HG02571 (cell line): ENCODE measurements around the gene SND1.

Source experiments
- ATAC-seq: cut with Tn5 transposase; IDR thresholded peaks from one replicate; pipeline ENCODE4 v1.9.1; 2021; ENCODE audit warnings: mild to moderate bottlenecking, moderate library complexity; ENCODE audit not compliant: unreplicated experiment

SND1 gene

DNA sequence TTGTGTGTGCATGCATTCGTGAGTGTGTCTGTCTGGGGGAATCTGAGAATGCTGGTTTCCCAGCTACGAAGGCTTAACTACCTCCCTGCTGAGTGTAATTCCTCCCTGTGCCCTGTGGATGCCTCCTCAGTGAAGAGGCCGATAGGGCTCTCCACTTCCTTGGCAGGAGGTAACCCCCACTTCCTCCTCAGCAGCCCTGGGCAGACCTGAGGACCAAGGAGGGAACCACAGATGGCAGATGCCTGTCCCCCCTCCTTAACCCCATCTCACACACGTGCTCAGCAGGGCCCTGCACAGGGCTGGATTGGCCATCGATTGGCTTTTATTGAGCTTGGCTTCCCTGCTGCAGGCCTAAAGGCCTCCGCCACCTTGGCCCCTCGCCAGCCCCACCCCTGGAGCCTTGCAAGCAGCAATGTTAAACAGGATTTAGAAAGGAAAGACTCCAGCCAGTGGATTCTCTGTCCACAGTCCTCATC is 424.8 kb downstream of the SND1 start:
- no peak for ATAC-seq

- ATAC-seq: no peak
These were observed 426.3 kb downstream of the SND1 start for GRCh38 chr7:128078309-128078708.

DNA sequence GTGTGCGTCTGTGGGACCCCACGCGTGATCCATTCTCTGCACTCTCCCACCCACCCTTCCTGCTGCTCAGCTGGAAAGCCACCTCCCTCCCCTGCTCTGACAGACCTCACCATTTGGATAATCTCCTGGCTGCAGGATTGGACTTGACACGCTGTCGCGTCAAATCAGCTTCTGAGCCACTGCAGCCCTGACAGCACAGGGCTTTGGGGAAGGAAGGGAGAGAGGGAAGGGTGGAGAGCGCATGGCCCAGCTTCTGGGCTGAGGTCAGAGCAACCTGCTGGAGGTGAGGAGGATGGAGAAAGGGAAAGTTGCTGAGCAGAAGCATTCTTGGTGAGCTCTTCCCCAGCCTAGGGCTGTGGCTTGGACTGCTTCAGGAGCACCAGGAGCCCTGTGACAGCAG is 428.2 kb downstream of the SND1 start:
- ATAC-seq: no peak

- no peak for ATAC-seq
These were observed 429.4 kb downstream of the SND1 start for GRCh38 chr7:128081351-128081750.

DNA sequence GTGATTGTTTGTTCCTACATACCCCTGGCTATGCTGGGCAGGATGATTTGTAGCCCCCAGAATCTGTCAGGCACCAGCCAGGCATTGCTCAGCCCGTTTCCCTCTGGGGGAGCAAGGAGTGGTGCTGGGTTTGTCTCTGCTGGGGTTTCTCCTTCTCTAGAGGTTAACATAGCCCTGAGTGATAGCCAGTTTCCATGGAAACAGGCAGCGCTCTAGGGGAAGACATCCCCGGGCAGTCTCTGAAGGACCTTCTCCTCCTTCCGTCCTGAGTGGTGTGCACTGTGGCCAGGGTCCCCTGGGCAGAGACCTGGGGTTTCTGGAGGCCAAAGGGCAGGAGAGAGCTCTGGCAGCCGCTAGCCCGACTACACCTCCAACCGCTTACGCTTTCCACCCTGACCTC is 429.8 kb downstream of the SND1 start:
- no peak for ATAC-seq

GRCh38 chr7:128082431-128082830 is 430.4 kb downstream of the SND1 start:
- ATAC-seq: no peak

DNA sequence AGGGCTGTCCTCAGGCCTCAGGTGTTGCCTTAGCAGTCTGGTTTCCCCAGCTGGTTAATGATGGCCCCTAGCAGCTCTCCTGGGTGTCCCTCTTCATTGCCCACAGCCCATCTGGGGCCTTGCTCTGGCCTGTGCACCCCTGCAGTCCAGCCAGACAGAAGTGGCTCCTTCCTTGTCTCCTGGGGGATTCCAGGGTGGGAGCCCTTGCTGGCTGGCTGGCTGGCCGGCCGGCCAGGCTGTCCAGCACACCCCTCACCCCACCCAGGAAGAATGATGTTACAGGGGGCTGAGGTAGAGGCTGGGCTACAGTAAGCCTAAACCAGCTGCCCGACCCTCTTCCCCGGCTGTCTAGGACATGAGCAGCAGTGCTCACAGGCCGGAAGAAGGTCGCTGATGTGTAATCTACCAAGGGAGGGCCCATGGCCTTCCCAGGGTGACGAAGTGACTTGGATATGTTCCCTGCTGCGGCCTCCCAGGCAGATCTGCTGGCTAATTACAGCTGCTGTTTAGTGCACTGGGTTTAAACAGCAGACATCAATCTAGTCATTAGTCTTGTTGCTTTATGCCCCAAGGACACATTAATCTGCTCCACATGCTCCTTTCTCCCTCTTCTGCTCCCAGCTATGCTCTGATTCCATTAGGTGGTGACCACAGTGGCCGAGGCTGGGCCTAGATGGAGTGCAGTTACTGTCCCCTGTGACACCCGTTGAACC is 433.1 kb downstream of the SND1 start:
- no peak for ATAC-seq

GRCh38 chr7:128090492-128090891 is 438.5 kb downstream of the SND1 start:
- no peak for ATAC-seq

- ATAC-seq: no peak
These were observed 439.1 kb downstream of the SND1 start for GRCh38 chr7:128091106-128091505.

DNA sequence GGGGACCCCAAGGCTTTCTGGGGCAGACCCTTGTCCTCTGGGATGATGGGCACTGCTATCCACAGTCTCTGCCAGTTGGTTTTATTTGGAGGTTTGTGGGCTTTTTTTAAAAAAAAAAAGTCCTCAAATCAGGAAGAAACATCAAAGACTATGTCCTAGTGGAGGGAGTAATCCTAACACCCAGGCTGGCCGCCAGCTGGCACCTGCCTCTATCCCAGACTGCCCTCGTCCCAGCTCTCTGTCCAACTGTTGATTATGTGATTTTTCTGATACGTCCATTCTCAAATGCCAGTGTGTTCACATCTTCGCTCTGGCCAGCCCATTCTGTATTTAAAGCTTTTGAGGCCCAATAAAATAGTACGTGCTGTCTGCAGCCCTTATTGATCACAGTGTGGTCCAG is 440.2 kb downstream of the SND1 start:
- no peak for ATAC-seq

DNA sequence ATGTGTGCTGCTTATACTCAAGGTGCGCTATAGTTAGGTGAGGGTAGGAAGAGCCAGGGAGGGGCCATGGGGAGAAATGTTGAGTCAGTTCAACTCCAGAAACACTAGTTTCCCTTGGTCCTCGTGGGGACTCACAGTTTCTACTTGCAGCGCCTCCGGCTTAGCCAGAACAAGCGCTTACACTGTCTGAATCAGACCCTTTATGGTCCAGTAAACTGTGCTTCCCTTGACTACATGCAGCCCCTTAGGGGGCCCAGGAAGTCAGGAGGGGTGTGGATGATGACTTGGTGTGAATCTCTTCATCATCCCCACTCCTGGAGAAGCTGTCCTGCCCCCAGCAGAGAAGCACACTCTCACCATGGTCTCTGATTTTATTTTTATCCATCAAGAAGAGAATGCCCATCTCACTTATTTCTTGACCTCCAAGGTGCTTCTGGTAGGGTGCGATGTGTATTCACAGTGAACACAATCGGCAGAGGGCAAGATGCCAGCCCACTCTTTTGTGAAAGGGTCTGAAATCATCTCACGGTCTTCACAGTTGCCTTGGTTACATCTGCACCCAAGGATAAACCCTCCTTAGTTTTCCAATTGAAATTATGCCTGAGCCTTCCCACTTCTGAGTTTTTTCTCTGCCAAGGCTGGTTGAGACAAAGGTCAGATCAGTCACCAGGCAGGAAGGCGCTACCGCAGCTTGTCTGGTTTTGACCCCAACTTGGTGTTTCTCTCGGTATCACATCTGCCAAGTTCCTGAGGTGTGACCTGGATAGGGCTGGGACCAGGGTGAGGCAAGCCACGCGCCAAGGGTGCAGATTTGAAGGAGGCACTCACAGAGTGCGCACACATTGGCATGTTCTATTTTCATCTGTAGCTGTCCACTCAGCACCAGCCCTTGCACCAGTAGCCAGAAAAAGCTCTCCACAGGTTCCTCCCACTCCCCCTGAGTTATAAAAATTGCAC is 441.9 kb downstream of the SND1 start:
- no peak for ATAC-seq

GRCh38 chr7:128094686-128095085 is 442.7 kb downstream of the SND1 start:
- ATAC-seq: no peak

GRCh38 chr7:128097211-128097731 is 445.3 kb downstream of the SND1 start:
- no peak for ATAC-seq

- no peak for ATAC-seq
These were observed 446.6 kb downstream of the SND1 start for GRCh38 chr7:128098629-128099028.

- ATAC-seq: no peak
These were observed 447.2 kb downstream of the SND1 start for GRCh38 chr7:128099204-128099671.

- ATAC-seq: no peak
These were observed 448.4 kb downstream of the SND1 start for GRCh38 chr7:128100225-128100948.

- ATAC-seq: no peak
These were observed 449.1 kb downstream of the SND1 start for GRCh38 chr7:128100949-128101713.

GRCh38 chr7:128102490-128103291 is 450.7 kb downstream of the SND1 start:
- ATAC-seq: no peak

DNA sequence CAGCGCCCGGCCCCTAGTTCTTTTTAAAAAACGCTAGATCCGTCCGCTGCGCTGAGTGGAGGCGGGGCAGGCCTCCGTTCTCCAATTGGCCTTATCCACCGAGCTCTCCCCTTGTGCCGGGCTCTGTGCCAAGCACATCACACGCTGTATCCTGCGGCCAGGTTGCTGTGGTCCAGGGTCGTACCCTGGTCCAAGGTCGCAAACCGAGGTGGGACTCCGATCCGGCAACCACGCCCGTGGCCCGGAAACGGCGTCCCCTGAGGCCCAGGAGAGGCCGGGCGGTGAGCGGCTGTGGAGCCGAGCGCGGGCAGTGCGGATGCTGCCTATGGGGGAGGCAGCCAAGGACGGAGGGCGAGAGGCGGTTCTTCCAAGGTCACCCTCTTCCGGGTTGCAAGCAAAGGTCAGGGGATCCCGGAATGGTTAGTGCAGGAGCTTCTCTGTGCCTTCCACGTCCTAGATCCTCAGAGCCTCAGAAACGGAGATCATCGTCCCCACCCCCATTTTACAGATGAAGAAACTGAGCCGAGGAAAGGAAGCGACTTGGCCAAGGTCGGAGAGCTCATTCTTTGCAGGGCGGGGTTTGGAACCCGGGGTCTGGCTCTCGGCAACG is 451.6 kb downstream of the SND1 start:
- no peak for ATAC-seq
